Glomerular endothelial cell (primary cell): ENCODE measurements around the gene HOXD9. TPM values are rescaled to one million over a fixed set of nuclear protein-coding genes. Genes with fewer than 3 reads are reported as not detected.

Source experiments
- DNase-seq: peaks from one replicate; pipeline ENCODE4 v3.0.0-alpha.2; 2011; ENCODE audit warnings: low read depth, low spot score; ENCODE audit errors: extremely low read depth
- total RNA-seq: library from RNA; depleted of rRNA; stranded (reverse); fragments of >200 nt; gene quantifications from 2 replicates; pipeline ENCODE4 v1.2.3, GENCODE V29; 2015

Gene HOXD9
- total RNA-seq, 1 donor from 2014 or later = 7.6 TPM

- no peak for DNase-seq
Observed at GRCh38 chr2:176136374-176137251, 14.1 kb downstream of the HOXD9 start.

DNA sequence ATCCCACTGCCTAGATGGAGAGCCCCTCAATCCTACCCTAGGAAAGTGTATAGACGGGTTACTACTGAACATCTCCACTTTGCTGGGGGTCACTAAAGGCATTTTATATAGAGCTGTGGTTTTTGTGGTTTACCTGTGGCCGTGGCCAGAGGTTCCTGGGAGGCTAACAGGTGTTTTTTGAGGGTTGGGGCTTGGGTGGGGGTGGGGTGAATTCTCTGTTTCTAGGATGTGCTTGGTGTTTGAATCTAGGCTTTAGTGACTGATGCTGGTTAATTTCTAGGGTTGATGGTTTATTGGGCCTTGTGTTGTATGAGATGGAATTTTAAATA, 14.7 kb downstream of the HOXD9 start:
- DNase-seq = no peak

GRCh38 chr2:176137906-176138305, 15.4 kb downstream of the HOXD9 start:
- no peak for DNase-seq

GRCh38 chr2:176138526-176138922, 16.0 kb downstream of the HOXD9 start:
- no peak for DNase-seq

- no peak for DNase-seq
Observed at GRCh38 chr2:176138923-176139660, 16.6 kb downstream of the HOXD9 start.

GRCh38 chr2:176139661-176140512, 17.4 kb downstream of the HOXD9 start:
- DNase-seq = no peak

DNA sequence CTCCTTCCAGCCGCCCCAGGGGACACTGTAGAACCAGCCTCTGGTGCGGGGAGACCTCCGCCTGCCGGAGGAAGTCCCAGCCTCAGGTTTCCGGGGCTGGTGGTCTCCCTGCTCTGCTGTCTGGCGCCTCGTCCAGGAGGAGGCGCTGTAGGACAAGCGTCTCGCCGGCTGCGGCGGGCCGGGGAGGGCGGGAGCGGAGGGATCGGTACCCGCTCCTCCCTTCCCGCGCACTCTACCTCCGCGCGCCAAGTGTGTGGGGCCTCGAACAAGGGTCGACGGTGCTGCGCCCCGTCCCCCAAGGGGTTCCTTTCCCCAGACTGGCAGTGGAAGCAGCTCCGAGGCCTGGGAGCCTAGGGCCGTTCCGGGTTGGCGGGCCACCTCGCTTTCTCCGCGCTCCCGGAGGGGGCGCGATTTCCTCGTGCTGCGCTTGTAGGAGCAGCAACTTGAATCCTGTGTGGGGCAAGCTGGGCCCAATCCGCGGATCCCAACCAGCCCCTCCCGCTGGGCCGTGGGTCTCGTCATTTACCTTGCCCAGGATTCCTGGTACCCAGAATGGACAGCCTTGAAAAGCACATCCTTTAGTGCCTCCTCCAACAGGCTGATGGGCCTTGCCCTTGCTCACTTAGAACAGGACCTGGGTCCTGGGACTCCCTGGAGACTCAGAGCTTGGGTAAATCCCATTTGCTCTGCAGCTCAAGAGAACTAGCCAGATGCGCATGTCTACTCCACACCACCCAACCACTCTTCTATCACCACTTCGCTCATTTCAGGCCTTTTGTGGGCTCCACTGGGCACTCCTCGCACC, 18.2 kb downstream of the HOXD9 start:
- no peak for DNase-seq

DNA sequence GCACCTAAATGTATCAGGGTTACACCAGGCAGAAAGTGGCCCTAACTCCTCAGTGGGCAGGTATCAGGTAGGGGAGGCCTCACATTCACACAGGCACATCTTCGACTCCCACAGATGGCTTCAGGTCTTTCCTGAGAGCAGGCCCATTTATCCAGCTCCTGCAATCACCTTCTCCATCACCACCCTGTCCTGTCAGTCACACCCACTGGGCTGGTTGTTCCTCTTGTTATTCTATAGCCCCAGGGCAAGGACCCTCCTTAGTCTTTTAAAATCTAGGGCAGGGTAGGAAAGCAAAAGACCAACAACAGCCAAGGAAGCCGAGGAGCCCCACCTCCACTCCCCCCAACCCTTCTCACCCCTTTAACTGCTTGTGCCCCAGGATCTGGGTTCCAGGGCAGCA, 19.8 kb downstream of the HOXD9 start:
- no peak for DNase-seq

DNA sequence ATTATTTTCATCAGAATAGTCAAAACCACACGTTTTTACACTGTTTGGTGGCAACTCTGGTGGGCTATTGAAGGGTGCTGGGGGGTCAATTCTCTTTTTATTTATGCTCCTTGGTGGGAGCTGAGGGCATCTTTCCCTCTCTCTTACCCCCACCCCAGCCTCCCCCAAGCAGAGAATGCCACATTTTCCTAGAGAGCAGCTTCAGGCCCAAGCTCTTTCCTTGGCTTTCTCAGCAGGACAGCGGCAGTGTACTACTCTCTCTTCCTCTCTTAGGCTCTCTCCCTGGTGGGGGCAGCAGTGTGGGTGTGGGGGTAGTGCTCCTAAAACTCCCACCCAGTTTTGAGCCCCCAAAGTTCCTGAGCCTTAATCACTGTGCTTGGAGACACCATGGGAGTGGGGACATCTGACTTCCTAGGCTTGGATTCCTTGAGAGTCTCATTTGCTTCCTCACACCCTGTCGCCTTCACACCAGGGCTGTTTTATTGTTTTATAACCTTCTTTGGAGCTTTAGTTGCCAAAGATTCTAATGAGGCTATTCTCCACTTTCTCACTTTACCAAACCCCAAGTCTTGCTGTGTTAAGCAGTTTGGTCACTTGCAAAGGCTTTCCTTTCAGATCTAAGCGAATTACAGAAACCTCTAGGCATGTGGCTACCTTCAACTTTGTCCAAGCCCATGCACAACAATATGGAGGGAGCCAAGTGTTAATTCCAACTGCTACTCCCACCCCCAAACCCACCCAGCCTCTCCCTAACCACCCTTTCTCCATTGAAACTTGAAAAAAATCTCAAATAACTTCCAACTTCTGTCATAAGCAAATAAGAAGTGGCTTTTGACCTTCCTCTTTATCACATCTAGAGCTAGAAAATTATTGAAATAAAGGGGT, 22.8 kb downstream of the HOXD9 start:
- no peak for DNase-seq

GRCh38 chr2:176146101-176146500, 23.6 kb downstream of the HOXD9 start:
- no peak for DNase-seq

GRCh38 chr2:176146645-176147044, 24.1 kb downstream of the HOXD9 start:
- no peak for DNase-seq

DNA sequence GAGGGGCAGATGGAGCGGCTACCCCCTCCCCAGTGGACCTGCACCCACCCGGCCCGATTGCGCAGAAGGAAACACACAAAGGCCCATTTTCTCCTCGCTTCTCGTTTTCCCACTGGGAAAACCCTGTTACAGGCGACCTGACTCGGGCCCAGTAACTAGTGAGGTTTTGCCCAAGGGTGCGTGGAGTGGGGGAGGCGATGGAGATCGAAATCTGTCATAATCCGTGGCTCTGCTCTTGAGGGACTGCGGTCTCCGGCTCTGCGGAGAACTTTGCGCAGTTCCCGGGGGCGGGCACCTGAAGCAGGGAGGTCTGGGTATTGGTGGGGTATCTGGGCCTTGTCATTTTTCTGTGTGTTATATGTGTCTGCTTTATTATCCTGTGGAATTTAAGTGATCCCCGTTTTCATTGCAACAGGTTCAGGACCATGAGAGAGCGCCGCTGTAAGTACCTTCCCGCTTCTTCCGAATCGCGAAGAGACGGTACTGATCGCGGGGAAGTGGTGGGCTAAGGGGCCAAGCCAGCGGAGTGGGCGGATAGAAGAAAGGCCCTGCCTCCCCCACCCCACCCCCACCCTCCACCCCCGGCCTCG, 24.8 kb downstream of the HOXD9 start:
- no peak for DNase-seq

- no peak for DNase-seq
Observed at GRCh38 chr2:176147800-176148496, 25.4 kb downstream of the HOXD9 start.

DNA sequence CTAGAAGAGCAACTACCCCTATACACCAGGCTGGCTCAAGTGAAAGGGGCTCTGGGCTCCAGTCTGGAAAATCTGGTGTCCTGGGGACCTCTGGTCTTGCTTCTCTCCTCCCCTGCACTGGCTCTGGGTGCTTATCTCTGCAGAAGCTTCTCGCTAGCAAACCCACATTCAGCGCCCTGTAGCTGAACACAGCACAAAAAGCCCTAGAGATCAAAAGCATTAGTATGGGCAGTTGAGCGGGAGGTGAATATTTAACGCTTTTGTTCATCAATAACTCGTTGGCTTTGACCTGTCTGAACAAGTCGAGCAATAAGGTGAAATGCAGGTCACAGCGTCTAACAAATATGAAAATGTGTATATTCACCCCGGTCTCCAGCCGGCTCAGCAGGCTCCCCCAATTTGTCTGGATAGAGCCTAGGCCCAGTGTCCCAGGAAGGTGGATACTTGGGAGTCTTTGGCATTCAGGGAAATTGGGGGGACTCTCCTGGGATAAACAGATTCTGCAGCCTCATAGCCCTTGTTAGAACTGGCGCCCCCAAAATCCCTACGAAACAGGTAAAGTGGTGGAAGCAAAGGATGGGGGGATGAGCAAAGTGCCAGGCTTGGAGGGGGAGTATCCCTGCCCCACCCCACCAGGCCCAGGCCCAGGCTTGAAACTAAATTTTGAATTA, 26.4 kb downstream of the HOXD9 start:
- no peak for DNase-seq

DNA sequence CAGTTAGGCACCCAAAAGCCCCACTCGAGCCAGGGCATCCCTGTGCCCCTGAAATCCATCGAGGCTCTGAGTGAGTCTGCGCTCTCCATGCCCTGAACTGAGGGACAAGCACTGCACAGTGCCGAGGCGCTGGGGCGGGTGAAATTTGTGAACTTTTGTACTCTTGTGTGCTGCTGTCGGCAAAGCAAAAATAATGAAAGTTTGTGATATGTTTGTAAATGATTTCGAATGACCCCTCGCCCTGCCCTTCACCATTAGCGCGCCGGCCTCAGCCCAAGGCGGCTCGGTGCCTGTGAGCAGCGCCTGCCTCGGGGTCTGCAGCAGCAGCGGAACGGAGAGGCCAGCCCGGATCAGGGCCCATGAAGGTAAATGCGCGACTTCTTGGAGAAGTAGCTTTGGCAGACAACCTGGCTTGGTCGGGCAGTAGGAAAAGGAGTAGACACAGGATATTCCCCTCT, 27.0 kb downstream of the HOXD9 start:
- DNase-seq = no peak

GRCh38 chr2:176149939-176150583, 27.5 kb downstream of the HOXD9 start:
- DNase-seq = no peak
